ENCODE measurements around the gene UBASH3A.

UBASH3A gene

GRCh38 chr21:42391297-42391696, 12.4 kb upstream of the UBASH3A start:
- Mint-ChIP-seq H3K27me3 (no peaks in the 10 kb centered on the region), H3K36me3 (peaks cover 5% of the 10 kb centered on the region), H3K4me1 (ENCODE audit: low read depth) (peaks cover 71% of the 10 kb centered on the region), H3K4me3 (peak overlapping the region; percentile 20), H3K9me3 (ENCODE audit: low read depth) (no peaks in the 10 kb centered on the region), H3K27ac (peak overlapping the region; percentile 86)

- peak overlapping the region; percentile 86 for H3K27ac Mint-ChIP-seq
- peaks cover 69% of the 10 kb centered on the region for H3K4me1 Mint-ChIP-seq (ENCODE audit: low read depth)
- H3K27me3 Mint-ChIP-seq: no peaks in the 10 kb centered on the region
- peak overlapping the region; percentile 78 for H3K4me3 Mint-ChIP-seq
- H3K36me3 Mint-ChIP-seq: peaks cover 5% of the 10 kb centered on the region
- no peaks in the 10 kb centered on the region for H3K9me3 Mint-ChIP-seq (ENCODE audit: low read depth)
These were observed 10.8 kb upstream of the UBASH3A start for GRCh38 chr21:42392731-42393442.

GRCh38 chr21:42393443-42393950, 10.2 kb upstream of the UBASH3A start:
- peak overlapping the region; percentile 78 for H3K4me3 Mint-ChIP-seq
- H3K27ac Mint-ChIP-seq: peak overlapping the region; percentile 86
- H3K27me3 Mint-ChIP-seq: no peaks in the 10 kb centered on the region
- H3K36me3 Mint-ChIP-seq: peaks cover 5% of the 10 kb centered on the region
- H3K4me1 Mint-ChIP-seq (ENCODE audit: low read depth): peaks cover 73% of the 10 kb centered on the region
- no peaks in the 10 kb centered on the region for H3K9me3 Mint-ChIP-seq (ENCODE audit: low read depth)

- Mint-ChIP-seq H3K27ac (no peak overlapping the region), H3K9me3 (ENCODE audit: low read depth) (no peaks in the 10 kb centered on the region), H3K27me3 (no peaks in the 10 kb centered on the region), H3K4me3 (no peak overlapping the region), H3K4me1 (ENCODE audit: low read depth) (peaks cover 69% of the 10 kb centered on the region), H3K36me3 (peaks cover 5% of the 10 kb centered on the region)
These were observed 8.4 kb upstream of the UBASH3A start for GRCh38 chr21:42395302-42395701.

- H3K4me3 Mint-ChIP-seq: no peak within 1 kb of the TSS
- H3K27me3 Mint-ChIP-seq: no peaks in the 10 kb centered on the region
- peaks cover 69% of the 10 kb centered on the region for H3K4me1 Mint-ChIP-seq (ENCODE audit: low read depth)
- no peaks in the 10 kb centered on the region for H3K9me3 Mint-ChIP-seq (ENCODE audit: low read depth)
- H3K27ac Mint-ChIP-seq: peak within 1 kb of the TSS; percentile 54
- no peaks in the 10 kb centered on the region for H3K36me3 Mint-ChIP-seq
These were observed 7.6 kb upstream of the UBASH3A start, which contains the start of gene TMPRSS3 for GRCh38 chr21:42395905-42396651. TSS of gene TMPRSS3 (minus strand) at chr21:42396052. CDS start at chr21:42395417, 635 bp downstream.

- Mint-ChIP-seq H3K27me3 (no peaks in the 10 kb centered on the region), H3K4me1 (ENCODE audit: low read depth) (peaks cover 68% of the 10 kb centered on the region), H3K4me3 (peak overlapping the region; percentile 38), H3K36me3 (peaks cover 7% of the 10 kb centered on the region), H3K27ac (peak overlapping the region; percentile 84), H3K9me3 (ENCODE audit: low read depth) (peaks cover 7% of the 10 kb centered on the region)
These were observed 6.6 kb upstream of the UBASH3A start for GRCh38 chr21:42396799-42397745.

- Mint-ChIP-seq H3K27ac (peak overlapping the region; percentile 84), H3K4me3 (peak overlapping the region; percentile 9), H3K9me3 (ENCODE audit: low read depth) (peaks cover 9% of the 10 kb centered on the region), H3K36me3 (peaks cover 7% of the 10 kb centered on the region), H3K4me1 (ENCODE audit: low read depth) (peaks cover 66% of the 10 kb centered on the region), H3K27me3 (no peaks in the 10 kb centered on the region)
These were observed 5.8 kb upstream of the UBASH3A start for GRCh38 chr21:42397746-42398394.

GRCh38 chr21:42398436-42399028, 5.2 kb upstream of the UBASH3A start:
- Mint-ChIP-seq H3K4me3 (peak overlapping the region; percentile 9), H3K27ac (peak overlapping the region; percentile 84), H3K27me3 (no peaks in the 10 kb centered on the region), H3K4me1 (ENCODE audit: low read depth) (peaks cover 65% of the 10 kb centered on the region), H3K36me3 (peaks cover 7% of the 10 kb centered on the region), H3K9me3 (ENCODE audit: low read depth) (peaks cover 9% of the 10 kb centered on the region)

- Mint-ChIP-seq H3K27me3 (no peaks in the 10 kb centered on the region), H3K9me3 (ENCODE audit: low read depth) (peaks cover 9% of the 10 kb centered on the region), H3K27ac (peak overlapping the region; percentile 92), H3K4me1 (ENCODE audit: low read depth) (peaks cover 70% of the 10 kb centered on the region), H3K4me3 (peak overlapping the region; percentile 67), H3K36me3 (peaks cover 8% of the 10 kb centered on the region)
These were observed 3.2 kb upstream of the UBASH3A start for GRCh38 chr21:42400525-42400924.

GRCh38 chr21:42401154-42401553, 2.5 kb upstream of the UBASH3A start:
- peaks cover 9% of the 10 kb centered on the region for H3K9me3 Mint-ChIP-seq (ENCODE audit: low read depth)
- no peaks in the 10 kb centered on the region for H3K27me3 Mint-ChIP-seq
- H3K4me3 Mint-ChIP-seq: no peak overlapping the region
- H3K36me3 Mint-ChIP-seq: peaks cover 10% of the 10 kb centered on the region
- peaks cover 70% of the 10 kb centered on the region for H3K4me1 Mint-ChIP-seq (ENCODE audit: low read depth)
- H3K27ac Mint-ChIP-seq: peak overlapping the region; percentile 76

- Mint-ChIP-seq H3K4me1 (ENCODE audit: low read depth) (peaks cover 76% of the 10 kb centered on the region), H3K36me3 (peaks cover 15% of the 10 kb centered on the region), H3K27me3 (no peaks in the 10 kb centered on the region)
These were observed 1.9 kb upstream of the UBASH3A start for GRCh38 chr21:42401820-42402251.

GRCh38 chr21:42404539-42404938, 837 bp downstream of the UBASH3A start:
- H3K9me3 Mint-ChIP-seq (ENCODE audit: low read depth): peaks cover 9% of the 10 kb centered on the region
- H3K36me3 Mint-ChIP-seq: peaks cover 18% of the 10 kb centered on the region
- H3K27me3 Mint-ChIP-seq: no peaks in the 10 kb centered on the region
- H3K27ac Mint-ChIP-seq: peak overlapping the region; percentile 96
- peaks cover 78% of the 10 kb centered on the region for H3K4me1 Mint-ChIP-seq (ENCODE audit: low read depth)
- peak overlapping the region; percentile 94 for H3K4me3 Mint-ChIP-seq

More at GRCh38 chr21:42401820-42402251, 1.9 kb upstream of the UBASH3A start:
- Mint-ChIP-seq H3K9me3 (ENCODE audit: low read depth) (peaks cover 9% of the 10 kb centered on the region), H3K4me3 (peak overlapping the region; percentile 36), H3K27ac (peak overlapping the region; percentile 84)

GRCh38 chr21:42405064-42406013, 1.6 kb downstream of the UBASH3A start:
- Mint-ChIP-seq H3K4me1 (ENCODE audit: low read depth) (peaks cover 81% of the 10 kb centered on the region), H3K27me3 (no peaks in the 10 kb centered on the region), H3K36me3 (peaks cover 21% of the 10 kb centered on the region), H3K9me3 (ENCODE audit: low read depth) (peaks cover 9% of the 10 kb centered on the region), H3K27ac (peak overlapping the region; percentile 96), H3K4me3 (peak overlapping the region; percentile 94)
